Measurements from ENCODE around the gene SLC25A21.
"Not testable (repeated sequence)": the region's sequence is repeated elsewhere in the genome, so short reads cannot be mapped to it uniquely, and the experiment has no call there.

Gene SLC25A21

DNA sequence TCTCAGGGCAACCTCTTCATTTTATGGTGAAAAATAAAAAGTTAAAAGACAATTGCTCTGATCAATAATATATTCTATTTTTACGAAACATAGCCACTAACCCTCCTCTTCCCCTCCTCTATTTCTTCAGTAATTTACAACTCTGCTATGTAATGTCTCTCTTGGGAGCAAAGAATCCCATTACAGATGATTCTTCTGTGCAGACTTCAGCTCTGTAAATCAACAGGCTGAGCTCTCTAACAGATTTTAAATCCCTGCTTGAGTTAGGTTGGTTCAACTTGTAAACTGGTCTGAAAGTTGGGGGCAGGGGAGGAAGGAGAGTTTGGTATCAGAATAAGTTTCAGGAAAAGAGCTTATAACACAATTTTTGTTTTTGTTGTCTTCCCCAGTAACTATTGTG, 151.0 kb downstream of the SLC25A21 start:
- no peak overlapping the region for H3K4me3 ChIP-seq (ENCODE audit: low read depth, low read length)

DNA sequence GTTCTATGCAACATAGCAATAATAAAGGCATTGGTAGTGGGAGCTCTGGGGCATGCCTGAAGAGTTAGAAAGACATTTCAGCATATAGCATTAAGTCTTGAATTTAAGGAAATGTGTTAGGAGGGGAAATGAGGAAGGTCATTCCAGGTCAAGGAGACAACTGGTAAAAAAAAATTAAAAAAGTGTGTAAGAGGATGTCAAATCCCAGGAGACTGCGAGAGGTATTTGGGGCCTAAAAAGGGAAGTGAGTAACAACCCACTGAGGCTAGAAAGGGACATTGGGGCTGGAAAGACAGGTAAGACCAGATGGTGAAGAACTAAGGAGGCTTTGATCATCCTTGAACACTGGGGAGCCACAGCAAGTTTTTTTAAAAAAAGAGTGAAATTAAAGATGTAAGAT, 152.9 kb downstream of the SLC25A21 start:
- no peak overlapping the region for H3K4me3 ChIP-seq (ENCODE audit: low read depth, low read length)
- DNase-seq (ENCODE audit: low read depth), result no peak

More for the DNA sequence above, 151.0 kb downstream of the SLC25A21 start:
- no peak for DNase-seq (ENCODE audit: low read depth)

DNA sequence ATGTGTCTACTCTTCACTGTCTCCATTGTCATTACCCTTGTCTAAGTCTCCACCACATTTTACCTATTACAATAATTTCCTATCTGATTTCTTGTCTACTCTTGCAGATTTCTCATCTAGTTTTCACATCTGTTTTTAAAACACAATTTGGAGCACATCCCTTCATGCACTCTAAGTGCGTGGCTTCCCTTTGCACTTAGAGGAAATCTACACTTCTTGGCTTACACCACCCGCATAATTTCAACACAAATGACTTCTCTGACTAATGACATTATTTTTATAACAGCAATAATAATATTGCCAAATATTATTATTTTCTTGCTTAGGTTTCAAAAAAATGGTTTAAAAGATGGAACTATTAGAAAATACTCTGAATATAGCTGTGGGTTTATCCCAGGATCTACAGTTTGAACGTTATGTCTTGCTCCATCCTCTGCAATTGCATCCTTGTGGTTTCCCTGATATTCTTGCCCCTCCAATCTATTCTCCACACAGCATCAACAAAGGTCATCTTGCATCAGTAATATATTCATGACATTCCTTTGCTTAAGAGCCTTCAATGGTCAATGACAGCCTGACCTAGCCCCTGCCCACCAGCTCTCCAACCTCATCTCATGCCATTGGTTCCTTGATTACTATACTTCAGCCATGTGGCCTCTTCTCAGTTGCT, 153.7 kb downstream of the SLC25A21 start:
- no peak overlapping the region for H3K4me3 ChIP-seq (ENCODE audit: low read depth, low read length)
- DNase-seq (ENCODE audit: low read depth), result no peak

DNA sequence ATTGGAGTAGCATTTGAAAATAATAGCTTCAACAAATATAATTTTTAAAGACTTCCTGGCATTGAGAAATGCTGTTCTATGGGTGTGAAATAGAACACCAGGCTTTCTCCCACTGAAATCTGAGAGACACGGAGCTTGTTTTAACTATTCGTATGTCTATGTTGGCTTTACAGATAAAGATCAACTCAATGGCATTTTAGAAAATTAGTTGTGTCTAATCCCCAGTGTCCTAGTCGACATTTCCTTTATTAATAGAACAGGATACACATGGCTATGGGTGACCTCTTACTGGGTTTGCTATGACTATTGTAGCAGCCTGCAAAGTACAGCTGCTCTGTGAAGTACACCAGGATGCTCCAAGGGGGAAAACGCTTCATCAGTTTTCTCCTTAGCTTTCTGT, 159.3 kb downstream of the SLC25A21 start:
- no peak overlapping the region for H3K4me3 ChIP-seq (ENCODE audit: low read depth, low read length)
- no peak for DNase-seq (ENCODE audit: low read depth)

DNA sequence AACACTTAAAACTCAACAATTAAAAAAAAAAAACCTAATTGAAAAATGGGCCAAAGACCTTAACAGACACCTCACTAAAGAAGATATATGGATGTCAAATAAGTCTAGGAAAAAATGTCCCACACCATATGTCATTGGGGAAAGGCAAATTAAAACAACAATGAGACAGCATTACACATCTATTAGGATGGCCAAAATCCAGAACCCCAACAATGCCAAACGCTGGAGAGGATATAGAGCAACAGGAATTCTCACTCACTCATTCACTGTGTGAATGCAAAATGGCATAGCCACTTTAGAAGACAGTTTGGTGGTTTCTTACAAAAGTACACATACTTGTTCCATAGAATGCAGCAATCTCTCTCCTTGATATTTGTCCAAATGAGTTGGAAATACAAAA, 173.7 kb downstream of the SLC25A21 start:
- H3K4me3 ChIP-seq (ENCODE audit: low read depth, low read length), result no peak overlapping the region
- DNase-seq (ENCODE audit: low read depth), result no peak

DNA sequence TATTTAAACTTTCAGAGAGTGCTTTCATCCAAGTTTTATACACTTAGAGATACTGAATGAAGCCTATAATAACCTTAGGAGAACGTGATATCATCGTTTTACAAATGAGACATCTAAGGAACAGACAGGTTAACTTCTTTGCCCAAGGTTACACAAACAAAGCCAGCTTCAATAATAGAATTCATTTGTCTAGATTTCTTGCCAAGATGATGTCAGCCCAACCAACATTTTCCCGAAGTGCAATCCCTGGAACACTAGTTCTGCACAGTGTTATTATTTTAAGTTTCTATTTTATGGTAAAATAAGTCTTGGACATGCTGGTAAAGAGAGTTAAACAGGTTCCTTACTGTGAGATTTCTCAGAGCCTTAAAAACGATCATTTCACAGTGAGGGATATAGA, 174.6 kb downstream of the SLC25A21 start:
- no peak for DNase-seq (ENCODE audit: low read depth)
- H3K4me3 ChIP-seq (ENCODE audit: low read depth, low read length), result no peak overlapping the region

DNA sequence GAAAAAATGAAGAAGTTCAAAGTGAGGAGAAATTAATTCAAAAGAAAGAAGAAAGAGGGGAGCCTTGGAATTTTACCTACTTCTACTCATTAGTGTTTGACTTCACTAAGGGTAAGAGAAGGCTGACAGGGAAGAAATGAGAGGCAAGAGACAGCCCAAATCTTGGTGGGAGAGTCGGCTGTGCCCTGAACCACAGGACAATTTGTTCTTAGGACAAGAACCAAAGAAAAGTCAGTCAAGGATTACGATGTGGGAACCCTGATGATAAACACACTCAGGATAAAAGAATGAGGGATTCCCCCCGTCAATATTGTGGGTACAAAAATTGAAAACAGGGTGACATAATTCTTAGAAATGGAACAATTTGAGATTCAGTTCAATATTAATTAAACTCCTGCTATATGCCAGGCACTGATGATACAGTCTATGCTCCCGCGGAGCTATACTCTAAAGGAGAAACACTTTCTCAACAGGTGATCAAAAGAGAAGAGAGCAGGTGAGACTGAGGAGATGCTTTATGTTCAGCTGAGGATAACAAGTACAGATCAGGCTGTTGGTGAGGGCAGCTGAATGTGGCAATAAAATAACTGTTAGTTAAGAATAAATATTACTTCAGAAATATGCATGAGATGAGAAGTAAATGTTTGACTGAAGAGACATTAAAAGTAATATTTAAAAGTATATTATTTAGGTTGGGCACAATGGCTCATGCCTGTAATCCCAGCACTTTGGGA, 175.4 kb downstream of the SLC25A21 start:
- no peak overlapping the region for H3K4me3 ChIP-seq (ENCODE audit: low read depth, low read length)
- no peak for DNase-seq (ENCODE audit: low read depth)

DNA sequence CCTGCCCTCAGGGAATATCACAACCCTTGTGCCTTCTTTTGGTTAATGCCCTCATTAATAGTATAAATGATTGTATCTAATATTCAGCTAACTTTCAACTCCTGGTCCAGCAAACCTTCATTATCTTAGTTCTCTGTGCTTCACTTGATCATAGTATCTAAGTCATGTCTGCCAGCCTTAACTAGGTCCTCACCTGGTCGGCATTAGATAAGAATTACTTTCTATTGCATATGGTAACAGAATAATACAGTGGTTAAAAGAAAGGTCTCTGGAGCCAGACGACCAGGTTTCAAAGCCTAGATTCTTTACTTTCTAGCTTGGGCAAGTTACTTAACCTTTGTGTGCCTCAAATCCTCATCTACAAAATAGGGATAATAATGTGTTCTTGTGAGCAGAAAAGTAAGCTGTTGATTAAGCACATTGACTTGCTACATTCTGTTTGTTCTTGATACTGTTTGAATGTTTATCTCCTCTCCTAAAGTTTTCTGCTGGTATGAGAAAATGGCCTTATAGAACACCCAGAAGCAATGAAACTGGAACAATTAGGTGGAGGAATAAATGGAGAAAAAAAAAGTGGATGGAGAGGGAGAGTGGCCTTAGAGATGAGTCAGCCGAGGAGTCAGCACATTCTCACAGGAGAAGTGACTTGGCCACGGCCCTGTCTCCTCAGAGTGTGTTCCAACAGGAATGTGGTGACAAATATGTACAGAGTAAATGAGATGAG, 176.1 kb downstream of the SLC25A21 start:
- peak; percentile 31 for DNase-seq (ENCODE audit: low read depth)
- H3K4me3 ChIP-seq (ENCODE audit: low read depth, low read length), result no peak overlapping the region

DNA sequence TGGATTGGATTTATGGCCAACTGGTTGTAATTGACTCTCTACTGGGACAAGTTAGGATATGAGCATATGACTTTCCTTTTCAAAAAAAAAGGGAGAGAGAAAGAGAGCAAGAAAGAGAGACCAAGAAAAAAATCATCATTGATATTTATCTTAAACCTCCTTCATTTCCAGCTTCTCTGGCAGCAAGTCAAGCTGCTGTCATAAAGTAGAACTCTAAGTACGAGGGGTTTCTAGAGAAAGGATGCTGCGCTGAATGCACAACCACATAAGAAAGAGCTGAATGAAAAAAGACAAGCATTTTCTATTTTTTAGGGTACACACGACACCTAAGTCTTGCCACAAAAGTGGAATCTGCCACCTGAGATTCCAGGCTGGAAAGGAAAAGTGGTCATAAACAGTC, 182.6 kb downstream of the SLC25A21 start:
- no peak for DNase-seq (ENCODE audit: low read depth)
- no peak overlapping the region for H3K4me3 ChIP-seq (ENCODE audit: low read depth, low read length)

DNA sequence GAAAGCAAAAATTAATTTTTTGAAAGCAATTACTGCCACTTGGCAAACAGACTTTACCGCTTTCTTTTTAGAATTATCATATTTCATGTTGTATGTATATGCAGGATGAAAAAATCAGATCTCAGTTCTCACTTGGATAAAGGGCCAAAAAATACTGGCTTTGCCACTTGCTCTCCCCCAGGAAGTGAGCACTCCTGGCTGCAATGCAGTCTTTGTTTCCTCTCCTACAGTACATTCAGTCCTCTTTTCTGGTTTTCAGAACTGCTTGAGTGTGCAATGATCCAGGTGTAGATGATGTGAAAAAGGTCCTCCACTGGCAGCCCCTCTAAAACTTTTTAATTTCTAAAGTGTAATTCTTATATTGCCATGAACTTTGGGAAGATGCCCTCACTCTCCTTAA, 183.4 kb downstream of the SLC25A21 start:
- DNase-seq (ENCODE audit: low read depth), result no peak
- no peak overlapping the region for H3K4me3 ChIP-seq (ENCODE audit: low read depth, low read length)

DNA sequence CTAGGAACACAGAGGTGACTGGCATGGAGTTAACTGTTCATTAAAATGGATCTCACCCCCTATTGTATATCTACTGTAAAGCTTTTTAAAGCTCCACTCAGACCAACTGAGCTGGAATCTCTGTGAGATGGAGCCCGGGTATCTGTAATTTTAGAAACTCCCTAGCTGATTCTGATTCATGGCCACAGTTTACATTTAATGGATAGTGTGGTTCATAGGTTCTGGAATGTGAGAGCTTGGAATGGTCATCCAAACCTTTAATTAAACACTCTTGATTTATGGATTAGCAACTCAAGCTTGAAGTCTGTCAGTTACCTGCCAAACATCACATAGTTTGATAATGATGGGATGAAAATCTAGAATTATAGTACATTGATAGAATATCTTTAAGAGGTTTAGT, 183.8 kb downstream of the SLC25A21 start:
- H3K4me3 ChIP-seq (ENCODE audit: low read depth, low read length), result no peak overlapping the region
- DNase-seq (ENCODE audit: low read depth), result no peak

DNA sequence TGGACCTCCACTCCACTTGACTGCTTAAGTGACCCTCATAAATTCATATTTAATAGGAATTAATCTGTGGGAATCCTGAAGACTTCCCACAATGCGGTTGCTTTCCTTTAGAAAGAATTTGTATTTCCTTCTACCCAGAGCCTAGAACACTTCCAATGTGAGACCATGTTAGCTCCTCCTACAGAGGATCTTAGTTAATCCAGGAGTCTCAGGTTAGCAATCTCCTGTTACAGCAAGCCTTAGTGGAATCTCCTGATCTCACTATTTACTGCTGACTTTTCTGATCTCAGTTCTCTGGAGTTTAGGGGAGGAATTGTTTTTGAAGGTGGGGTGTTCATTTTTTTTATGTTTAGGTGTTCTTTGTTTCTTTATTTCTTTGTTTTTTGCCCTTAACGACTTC, 186.0 kb downstream of the SLC25A21 start:
- DNase-seq (ENCODE audit: low read depth), result no peak

DNA sequence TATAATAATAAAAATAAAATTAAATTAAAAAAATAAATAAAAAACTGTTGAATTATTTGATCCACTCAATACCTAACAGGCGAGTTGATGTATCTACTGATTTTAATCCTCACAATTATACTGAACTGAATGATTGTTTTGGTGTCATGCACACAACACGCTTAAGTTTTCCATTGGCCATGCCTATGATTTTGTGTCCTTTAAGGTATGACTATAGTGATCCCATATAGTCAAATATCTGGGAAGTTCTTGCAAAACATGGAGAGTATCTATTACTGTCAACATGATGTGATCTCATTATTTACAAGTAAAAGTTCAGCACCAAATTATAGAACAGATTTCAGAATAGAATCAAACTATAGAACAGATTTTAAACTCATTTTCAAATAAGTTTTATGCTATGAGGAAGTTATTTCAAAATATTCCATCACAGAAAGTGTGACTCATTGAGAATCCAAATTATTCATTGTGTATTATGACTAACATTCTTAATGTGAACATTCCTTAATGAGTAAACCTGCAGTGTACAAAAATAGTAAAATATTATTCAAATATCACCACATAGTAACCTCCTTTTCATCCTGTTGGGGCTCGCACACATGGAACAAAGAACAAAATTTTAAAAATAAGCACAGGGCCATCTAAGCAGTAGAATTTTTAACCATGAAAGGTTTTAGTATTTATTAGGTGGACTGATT, 190.4 kb downstream of the SLC25A21 start:
- DNase-seq (ENCODE audit: low read depth), result no peak
- H3K4me3 ChIP-seq (ENCODE audit: low read depth, low read length), result no peak overlapping the region

More for the DNA sequence above, 186.0 kb downstream of the SLC25A21 start:
- no peak overlapping the region for H3K4me3 ChIP-seq (ENCODE audit: low read depth, low read length)

DNA sequence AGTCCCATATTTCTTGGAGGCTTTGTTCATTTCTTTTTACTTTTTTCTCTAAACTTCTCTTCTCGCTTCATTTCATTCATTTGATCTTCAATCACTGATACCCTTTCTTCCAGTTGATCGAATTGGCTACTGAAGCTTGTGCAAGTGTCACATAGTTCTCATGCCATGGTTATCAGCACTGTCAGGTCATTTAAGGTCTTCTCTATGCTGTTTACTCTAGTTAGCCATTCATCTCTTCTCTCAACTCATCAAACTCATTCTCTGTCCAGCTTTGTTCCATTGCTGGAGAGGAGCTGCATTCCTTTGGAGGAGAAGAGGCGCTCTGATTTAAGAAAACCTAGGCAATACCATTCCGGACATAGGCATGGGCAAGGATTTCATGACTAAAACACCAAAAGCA, 192.0 kb downstream of the SLC25A21 start:
- not testable (repeated sequence) for H3K4me3 ChIP-seq (ENCODE audit: low read depth, low read length); DNase-seq (ENCODE audit: low read depth)

DNA sequence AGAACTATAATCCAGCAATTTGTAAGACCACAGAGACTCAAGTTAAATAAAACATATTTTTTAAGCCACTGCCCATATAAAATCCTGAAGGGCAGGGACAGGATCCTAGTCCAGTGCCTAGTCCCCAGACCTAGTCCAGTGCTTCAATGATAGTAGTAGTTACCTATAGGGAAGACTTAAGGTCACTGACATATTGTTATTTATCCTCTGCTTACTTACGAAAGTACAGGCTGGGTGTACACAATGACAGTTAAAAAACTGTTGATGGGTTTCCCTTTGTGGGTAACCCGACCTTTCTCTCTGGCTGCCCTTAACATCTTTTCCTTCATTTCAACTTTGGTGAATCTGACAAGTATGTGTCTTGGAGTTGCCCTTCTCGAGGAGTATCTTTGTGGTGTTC, 192.5 kb downstream of the SLC25A21 start:
- no peak for DNase-seq (ENCODE audit: low read depth)
- H3K4me3 ChIP-seq (ENCODE audit: low read depth, low read length), result no peak overlapping the region

DNA sequence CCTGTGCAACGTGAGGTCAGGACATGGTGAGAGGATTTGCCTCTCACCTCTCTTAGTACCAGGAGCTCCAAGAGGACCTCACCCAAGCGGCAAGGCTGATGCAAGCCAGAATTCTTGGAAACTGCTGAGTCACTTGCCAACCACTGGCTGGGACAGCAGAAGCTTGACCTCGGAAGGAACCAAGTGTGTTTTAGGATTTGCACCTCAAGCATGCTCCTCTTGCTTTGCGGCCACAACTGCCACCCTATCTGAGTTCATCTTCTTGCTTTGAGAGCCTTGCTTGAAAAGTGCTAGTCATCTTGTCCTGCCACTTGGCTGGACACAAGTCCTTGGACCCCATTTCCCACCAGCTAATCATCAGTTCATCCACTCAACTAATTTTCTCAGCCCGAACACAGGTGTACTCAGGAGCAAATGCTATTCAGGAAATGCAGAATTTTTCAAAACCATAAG, 195.8 kb downstream of the SLC25A21 start:
- H3K4me3 ChIP-seq (ENCODE audit: low read depth, low read length), result no peak overlapping the region
- DNase-seq (ENCODE audit: low read depth), result no peak

DNA sequence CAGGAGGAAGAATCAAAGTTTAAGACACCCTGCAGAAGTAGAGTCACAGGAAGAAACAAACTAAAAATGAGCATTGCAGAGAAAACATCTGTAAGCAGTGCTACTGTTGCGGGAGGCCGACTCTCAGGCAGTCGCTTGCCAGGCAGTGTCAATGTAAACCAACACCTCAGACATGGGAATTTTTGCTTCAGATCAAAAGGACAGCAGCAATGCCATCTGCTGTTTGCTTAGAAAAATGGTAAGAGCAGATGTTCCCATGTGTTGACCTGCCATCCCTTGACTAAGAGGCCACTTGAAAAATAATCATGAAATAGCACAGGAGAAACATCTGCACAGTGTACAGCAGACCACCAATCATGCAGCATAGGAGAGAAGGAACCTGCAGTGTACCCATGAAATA, 196.6 kb downstream of the SLC25A21 start:
- no peak for DNase-seq (ENCODE audit: low read depth)
- no peak overlapping the region for H3K4me3 ChIP-seq (ENCODE audit: low read depth, low read length)

DNA sequence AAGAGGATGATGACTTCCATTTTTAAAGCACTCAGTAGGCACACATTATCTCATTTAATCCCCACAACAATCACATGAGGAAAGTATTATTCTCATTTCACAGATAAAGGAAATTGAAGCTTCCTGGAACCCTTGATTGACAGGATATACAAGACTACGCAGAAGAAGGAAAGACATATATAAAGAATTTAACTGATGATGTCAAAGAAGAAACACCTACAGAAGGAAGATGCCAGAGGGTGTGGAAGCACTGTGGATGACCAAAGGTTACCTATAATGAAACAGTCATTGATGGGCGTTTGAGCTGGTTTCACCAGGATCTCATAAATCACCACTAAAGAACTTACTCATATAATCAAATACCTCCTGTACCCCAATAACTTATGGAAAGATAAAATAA, 197.4 kb downstream of the SLC25A21 start:
- DNase-seq (ENCODE audit: low read depth), result no peak
- H3K4me3 ChIP-seq (ENCODE audit: low read depth, low read length), result no peak overlapping the region

DNA sequence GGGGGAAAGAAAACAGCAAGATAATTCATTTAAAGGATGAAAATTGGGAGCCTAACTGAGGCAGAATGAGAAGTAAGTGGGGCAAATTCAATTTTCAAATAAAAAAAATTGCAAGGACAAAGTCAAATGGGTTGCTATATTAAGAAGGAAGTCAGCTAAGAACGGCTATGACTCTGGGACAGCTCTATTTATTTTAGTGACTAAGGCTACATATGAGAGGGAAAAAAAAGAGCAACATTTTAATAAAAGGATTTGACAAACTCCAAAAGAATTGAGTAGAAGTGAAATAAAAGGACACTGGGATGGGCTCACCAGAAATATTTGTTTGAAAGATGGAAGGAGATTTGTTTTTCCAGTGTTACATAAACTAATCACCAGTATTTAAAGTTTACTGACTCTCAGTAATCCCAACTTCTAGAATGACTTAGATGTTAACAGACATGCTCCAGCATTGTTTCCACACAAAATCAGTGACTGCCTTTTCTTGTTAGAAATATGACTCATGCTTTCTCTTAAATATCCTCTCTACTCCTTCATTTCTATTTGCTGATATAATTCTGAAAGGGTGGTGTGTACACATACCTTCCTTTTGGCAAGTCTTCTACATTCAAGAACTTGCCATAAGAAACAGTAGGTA, 198.5 kb downstream of the SLC25A21 start:
- no peak overlapping the region for H3K4me3 ChIP-seq (ENCODE audit: low read depth, low read length)
- peak; percentile 47 for DNase-seq (ENCODE audit: low read depth)
